ENCODE results near the gene TNNT3. TPM values are rescaled to one million over a fixed set of nuclear protein-coding genes. Genes with fewer than 3 reads are reported as not detected.
"Not testable (repeated sequence)": the region's sequence is repeated elsewhere in the genome, so short reads cannot be mapped to it uniquely, and the experiment has no call there.

Gene TNNT3
- total RNA-seq, 2 donors from 2014 or later, result 0.33 TPM; not detected in 1

GRCh38 chr11:1934335-1935155 is 15.0 kb downstream of the TNNT3 start:
- H3K9me3 Mint-ChIP-seq, result no peaks in the 10 kb centered on the region
- no peak for ATAC-seq
- H3K36me3 Mint-ChIP-seq, result no peaks in the 10 kb centered on the region
- no peak overlapping the region for H3K4me3 Mint-ChIP-seq
- H3K27me3 Mint-ChIP-seq, result peaks cover 12 to 17% of the 10 kb centered on the region in 2 donors
- peaks cover 8 to 14% of the 10 kb centered on the region in 2 donors for H3K4me1 Mint-ChIP-seq (ENCODE audit: low read depth in 2 of 2)
- no peak overlapping the region for H3K27ac Mint-ChIP-seq
- DNase-seq (ENCODE audit: low spot score), result no peak

GRCh38 chr11:1935156-1936071 is 15.9 kb downstream of the TNNT3 start:
- Mint-ChIP-seq H3K27me3 (peaks cover 12 to 17% of the 10 kb centered on the region in 2 donors), H3K9me3 (no peaks in the 10 kb centered on the region), H3K4me3 (no peak overlapping the region), H3K27ac (no peak overlapping the region), H3K4me1 (ENCODE audit: low read depth in 2 of 2) (peaks cover 15 to 21% of the 10 kb centered on the region in 2 donors), H3K36me3 (no peaks in the 10 kb centered on the region)
- ATAC-seq (no peak), DNase-seq (ENCODE audit: low spot score) (peak; percentile 60)

GRCh38 chr11:1936072-1936780 is 16.7 kb downstream of the TNNT3 start:
- Mint-ChIP-seq H3K36me3 (no peaks in the 10 kb centered on the region), H3K27me3 (peaks cover 12 to 17% of the 10 kb centered on the region in 2 donors), H3K4me1 (ENCODE audit: low read depth in 2 of 2) (peaks cover 15 to 21% of the 10 kb centered on the region in 2 donors), H3K27ac (no peak overlapping the region), H3K9me3 (no peaks in the 10 kb centered on the region), H3K4me3 (no peak overlapping the region)
- ATAC-seq (peak in 1 of 2 donors; percentile 8), DNase-seq (ENCODE audit: low spot score) (no peak)

GRCh38 chr11:1936781-1937615 is 17.5 kb downstream of the TNNT3 start:
- Mint-ChIP-seq H3K27ac (no peak overlapping the region), H3K27me3 (peaks cover 10 to 12% of the 10 kb centered on the region in 2 donors), H3K9me3 (no peaks in the 10 kb centered on the region), H3K4me3 (no peak overlapping the region), H3K4me1 (ENCODE audit: low read depth in 2 of 2) (peaks cover 15 to 21% of the 10 kb centered on the region in 2 donors), H3K36me3 (no peaks in the 10 kb centered on the region)
- ATAC-seq (no peak), DNase-seq (ENCODE audit: low spot score) (peak; percentile 57)

- Mint-ChIP-seq H3K9me3 (no peaks in the 10 kb centered on the region), H3K4me3 (no peak overlapping the region), H3K27ac (no peak overlapping the region), H3K4me1 (ENCODE audit: low read depth in 2 of 2) (peaks cover 12 to 19% of the 10 kb centered on the region in 2 donors), H3K36me3 (no peaks in the 10 kb centered on the region), H3K27me3 (peaks cover 6 to 7% of the 10 kb centered on the region in 2 donors)
- ATAC-seq (no peak), DNase-seq (ENCODE audit: low spot score) (peak; percentile 59)
Measured at GRCh38 chr11:1937616-1938342, 18.3 kb downstream of the TNNT3 start.

GRCh38 chr11:1938343-1939005 is 19.0 kb downstream of the TNNT3 start:
- Mint-ChIP-seq H3K36me3 (no peaks in the 10 kb centered on the region), H3K4me1 (ENCODE audit: low read depth in 2 of 2) (peaks cover 11 to 12% of the 10 kb centered on the region in 2 donors), H3K9me3 (no peaks in the 10 kb centered on the region), H3K27me3 (peaks cover 0 to under 1% of the 10 kb centered on the region in 2 donors), H3K4me3 (no peak overlapping the region), H3K27ac (no peak overlapping the region)
- DNase-seq (ENCODE audit: low spot score), result peak; percentile 55
- ATAC-seq, result no peak

GRCh38 chr11:1939006-1939625 is 19.6 kb downstream of the TNNT3 start:
- H3K4me3 Mint-ChIP-seq, result no peak overlapping the region
- H3K27me3 Mint-ChIP-seq, result no peaks in the 10 kb centered on the region
- ATAC-seq (no peak), DNase-seq (ENCODE audit: low spot score) (peak; percentile 41)
- H3K4me1 Mint-ChIP-seq (ENCODE audit: low read depth in 2 of 2), result peaks cover 11 to 12% of the 10 kb centered on the region in 2 donors
- no peaks in the 10 kb centered on the region for H3K9me3 Mint-ChIP-seq
- no peaks in the 10 kb centered on the region for H3K36me3 Mint-ChIP-seq
- no peak overlapping the region for H3K27ac Mint-ChIP-seq

GRCh38 chr11:1939788-1940187 is 20.3 kb downstream of the TNNT3 start:
- ATAC-seq; H3K4me3 Mint-ChIP-seq; H3K9me3 Mint-ChIP-seq; H3K27me3 Mint-ChIP-seq; DNase-seq (ENCODE audit: low spot score); H3K36me3 Mint-ChIP-seq: not testable (repeated sequence)
- peaks cover 11 to 12% of the 10 kb centered on the region in 2 donors for H3K4me1 Mint-ChIP-seq (ENCODE audit: low read depth in 2 of 2)
- H3K27ac Mint-ChIP-seq, result peak overlapping the region in 1 of 2 donors; percentile 12

- no peaks in the 10 kb centered on the region for H3K36me3 Mint-ChIP-seq
- ATAC-seq, result no peak
- peaks cover 11 to 12% of the 10 kb centered on the region in 2 donors for H3K4me1 Mint-ChIP-seq (ENCODE audit: low read depth in 2 of 2)
- DNase-seq (ENCODE audit: low spot score), result no peak
- no peak overlapping the region for H3K27ac Mint-ChIP-seq
- H3K4me3 Mint-ChIP-seq, result no peak overlapping the region
- H3K27me3 Mint-ChIP-seq, result no peaks in the 10 kb centered on the region
- no peaks in the 10 kb centered on the region for H3K9me3 Mint-ChIP-seq
Measured at GRCh38 chr11:1942558-1943260, 23.2 kb downstream of the TNNT3 start.

- Mint-ChIP-seq H3K4me1 (ENCODE audit: low read depth in 2 of 2) (peaks cover 11 to 12% of the 10 kb centered on the region in 2 donors), H3K27ac (no peak overlapping the region), H3K4me3 (no peak overlapping the region), H3K27me3 (no peaks in the 10 kb centered on the region), H3K9me3 (no peaks in the 10 kb centered on the region), H3K36me3 (no peaks in the 10 kb centered on the region)
- ATAC-seq, result no peak
- no peak for DNase-seq (ENCODE audit: low spot score)
Measured at GRCh38 chr11:1943576-1943975, 24.1 kb downstream of the TNNT3 start.

- H3K27me3 Mint-ChIP-seq, result no peaks in the 10 kb centered on the region
- no peak overlapping the region for H3K4me3 Mint-ChIP-seq
- ATAC-seq (no peak), DNase-seq (ENCODE audit: low spot score) (no peak)
- H3K4me1 Mint-ChIP-seq (ENCODE audit: low read depth in 2 of 2), result peaks cover 10 to 11% of the 10 kb centered on the region in 2 donors
- H3K27ac Mint-ChIP-seq, result no peak overlapping the region
- H3K36me3 Mint-ChIP-seq, result no peaks in the 10 kb centered on the region
- H3K9me3 Mint-ChIP-seq, result no peaks in the 10 kb centered on the region
Measured at GRCh38 chr11:1943977-1944376, 24.5 kb downstream of the TNNT3 start.

Measured in natural killer cell treated with Interleukin-12 subunit alpha and Interleukin-12 subunit beta and Interleukin-15 and Interleukin-18, amount 100 ng/mL, for 72 hours (primary cell).